GM12872 (cell line): Measurements from ENCODE around the gene HIKESHI.

ENCODE experiments used
- TF ChIP-seq, protein P1 (sequence below): IDR thresholded peaks from 3 replicates; pipeline ENCODE4 v1.5.1; 2011; ENCODE audit warnings: low read depth, mild to moderate bottlenecking, low read length, moderate library complexity; ENCODE audit not compliant: insufficient read depth

HIKESHI gene, protein sequence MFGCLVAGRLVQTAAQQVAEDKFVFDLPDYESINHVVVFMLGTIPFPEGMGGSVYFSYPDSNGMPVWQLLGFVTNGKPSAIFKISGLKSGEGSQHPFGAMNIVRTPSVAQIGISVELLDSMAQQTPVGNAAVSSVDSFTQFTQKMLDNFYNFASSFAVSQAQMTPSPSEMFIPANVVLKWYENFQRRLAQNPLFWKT

DNA sequence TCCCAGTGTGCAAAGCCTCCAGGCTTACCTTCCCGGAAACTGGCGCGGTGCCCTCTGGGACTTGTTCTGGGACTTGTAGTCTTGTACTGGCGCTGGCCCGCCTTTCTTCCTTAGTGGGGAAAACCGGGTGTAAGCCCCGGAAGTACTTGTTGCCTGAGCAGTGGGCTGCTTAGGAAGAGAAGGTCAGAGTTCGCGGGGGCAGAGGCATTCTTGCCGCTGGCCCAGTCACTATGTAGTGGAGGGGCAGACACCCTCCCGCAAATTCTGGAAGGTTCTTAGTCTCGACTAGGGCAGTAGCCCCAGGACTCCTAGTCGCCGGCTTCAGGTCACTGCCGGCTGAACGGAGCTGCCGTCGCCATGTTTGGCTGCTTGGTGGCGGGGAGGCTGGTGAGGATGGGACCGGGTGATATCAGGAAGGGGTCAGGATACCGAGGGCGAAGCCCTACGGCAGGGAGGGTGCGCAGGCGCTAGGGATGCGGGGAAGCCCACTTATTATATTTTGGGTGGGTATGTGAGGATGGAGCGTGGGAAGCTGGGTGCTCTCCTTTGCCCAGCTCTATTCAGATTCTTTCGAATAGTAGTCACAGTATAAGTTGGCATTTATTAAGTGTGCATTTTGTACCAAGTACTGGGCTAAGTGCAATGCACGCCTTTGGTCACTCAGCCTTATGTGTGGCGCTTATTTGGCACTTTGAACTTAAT is at the start of gene HIKESHI:
Gene HIKESHI (plus strand): TSS at position 149 of the 702 bp plus-strand sequence. CDS start 209 bp downstream, at position 358.
- TF ChIP-seq, protein P1, sequence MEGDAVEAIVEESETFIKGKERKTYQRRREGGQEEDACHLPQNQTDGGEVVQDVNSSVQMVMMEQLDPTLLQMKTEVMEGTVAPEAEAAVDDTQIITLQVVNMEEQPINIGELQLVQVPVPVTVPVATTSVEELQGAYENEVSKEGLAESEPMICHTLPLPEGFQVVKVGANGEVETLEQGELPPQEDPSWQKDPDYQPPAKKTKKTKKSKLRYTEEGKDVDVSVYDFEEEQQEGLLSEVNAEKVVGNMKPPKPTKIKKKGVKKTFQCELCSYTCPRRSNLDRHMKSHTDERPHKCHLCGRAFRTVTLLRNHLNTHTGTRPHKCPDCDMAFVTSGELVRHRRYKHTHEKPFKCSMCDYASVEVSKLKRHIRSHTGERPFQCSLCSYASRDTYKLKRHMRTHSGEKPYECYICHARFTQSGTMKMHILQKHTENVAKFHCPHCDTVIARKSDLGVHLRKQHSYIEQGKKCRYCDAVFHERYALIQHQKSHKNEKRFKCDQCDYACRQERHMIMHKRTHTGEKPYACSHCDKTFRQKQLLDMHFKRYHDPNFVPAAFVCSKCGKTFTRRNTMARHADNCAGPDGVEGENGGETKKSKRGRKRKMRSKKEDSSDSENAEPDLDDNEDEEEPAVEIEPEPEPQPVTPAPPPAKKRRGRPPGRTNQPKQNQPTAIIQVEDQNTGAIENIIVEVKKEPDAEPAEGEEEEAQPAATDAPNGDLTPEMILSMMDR, result no peak

DNA sequence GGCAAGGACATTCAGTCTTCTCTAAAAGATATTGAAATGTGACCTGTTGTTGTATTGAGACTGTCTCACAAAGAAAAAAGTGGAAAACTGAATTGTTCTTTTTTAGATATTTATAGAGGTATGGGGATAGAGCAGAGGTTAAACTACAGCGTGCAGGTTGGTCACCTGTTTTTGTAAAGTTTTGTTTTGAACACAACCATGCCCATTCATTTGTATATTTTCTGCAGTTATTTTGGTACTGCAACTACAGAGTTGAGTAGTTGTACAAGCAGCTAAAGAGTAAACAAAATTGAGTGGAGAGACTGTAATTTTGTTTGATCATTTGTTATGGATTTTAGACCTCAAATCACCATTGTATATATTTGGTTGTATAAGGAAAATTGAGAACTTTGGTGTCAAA is 46.1 kb upstream of the HIKESHI start:
- TF ChIP-seq, protein P1, result no peak

DNA sequence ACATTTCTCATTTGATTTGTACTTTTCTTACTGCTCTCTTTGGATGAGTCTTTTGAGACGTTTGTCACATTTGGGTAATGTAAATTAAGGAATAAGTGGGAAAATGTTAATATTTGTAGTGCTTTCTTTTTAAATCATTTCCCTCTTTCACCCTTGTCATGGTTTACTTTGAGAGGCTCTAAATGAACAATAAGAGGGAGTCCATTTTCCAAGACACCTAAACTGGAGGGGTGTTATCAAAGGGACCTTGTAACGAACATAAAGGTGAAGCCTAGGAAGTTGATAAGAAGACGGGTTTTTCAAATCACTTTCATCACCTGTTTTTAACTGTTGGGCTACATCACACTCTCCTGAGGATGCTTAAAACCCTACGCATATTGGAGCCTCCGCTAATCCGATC is 45.4 kb upstream of the HIKESHI start:
- TF ChIP-seq, protein P1, result no peak

DNA sequence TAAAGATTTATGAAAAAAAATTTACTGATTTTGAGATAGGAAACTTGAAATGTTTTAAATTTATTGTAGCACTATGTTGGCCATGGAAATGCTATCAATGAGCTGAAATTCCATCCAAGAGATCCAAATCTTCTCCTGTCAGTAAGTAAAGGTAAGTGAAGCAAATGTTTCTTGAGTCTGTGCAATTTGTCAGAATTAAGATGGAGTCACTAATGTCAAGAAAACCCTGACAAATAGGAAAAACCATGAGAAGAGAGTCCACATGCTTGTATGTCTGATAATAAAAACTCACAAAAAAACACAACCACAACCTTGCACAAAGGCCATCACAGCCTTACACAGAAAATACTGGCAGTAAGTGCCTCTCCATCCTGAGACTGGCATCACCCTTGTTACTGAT is 44.6 kb upstream of the HIKESHI start:
- TF ChIP-seq, protein P1, result no peak

DNA sequence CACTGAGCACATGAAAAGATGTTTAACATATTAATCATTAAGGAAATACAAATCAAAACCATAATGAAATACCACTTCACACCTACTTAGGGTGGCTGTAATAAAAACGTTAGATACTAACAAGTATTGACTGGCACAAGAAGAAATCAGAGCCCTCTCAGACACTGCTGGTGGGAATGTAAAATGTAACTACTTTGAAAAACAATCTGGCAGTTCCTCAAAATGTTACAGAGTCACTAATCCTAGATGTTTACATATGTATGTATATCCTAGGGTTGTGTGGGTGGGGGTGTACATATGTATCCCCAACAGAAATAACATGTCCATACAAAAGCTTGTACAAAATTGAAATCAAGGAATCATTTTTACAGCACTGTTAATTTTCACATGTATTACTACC is 42.3 kb upstream of the HIKESHI start:
- TF ChIP-seq, protein P1, result no peak

DNA sequence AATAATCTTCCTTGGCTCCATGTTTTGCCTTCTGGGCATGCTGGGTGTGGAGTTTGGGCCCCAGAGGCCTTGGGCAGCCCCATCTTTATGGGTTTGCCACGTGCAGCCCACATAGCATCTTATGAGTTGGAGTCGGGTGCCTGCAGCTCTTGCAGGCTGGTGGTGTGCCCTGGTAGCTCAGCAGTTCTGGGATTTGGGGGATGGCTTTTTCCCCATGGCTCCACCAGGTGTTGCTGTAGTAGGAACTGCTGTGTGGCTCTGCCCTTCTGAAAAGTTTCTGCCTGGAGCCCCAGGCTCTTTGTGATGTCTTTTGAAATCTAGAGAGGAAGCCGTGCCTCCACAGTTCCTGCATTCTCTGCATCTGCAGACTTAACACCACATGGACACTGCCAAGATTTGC is 40.7 kb upstream of the HIKESHI start:
- TF ChIP-seq, protein P1, result no peak

DNA sequence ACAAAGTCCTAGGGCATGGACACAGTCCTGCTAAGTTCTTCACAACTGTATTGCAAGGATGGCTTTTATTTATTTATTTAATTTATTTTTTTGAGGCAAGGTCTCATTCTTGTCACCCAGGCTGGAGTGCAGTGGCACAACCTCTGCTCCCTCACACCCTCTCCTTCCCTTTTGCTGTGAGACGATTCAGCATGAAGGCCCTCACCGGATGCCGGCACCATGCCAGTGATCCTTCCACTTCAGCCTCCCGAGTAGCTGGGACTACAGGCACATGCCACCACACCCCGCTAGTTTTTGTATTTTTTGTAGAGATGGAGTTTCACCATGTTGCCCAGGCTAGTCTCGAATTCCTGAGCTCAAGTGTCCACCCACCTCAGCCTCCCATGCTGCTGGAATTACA is 39.7 kb upstream of the HIKESHI start:
- TF ChIP-seq, protein P1, result no peak
